GM10847 (cell line): ENCODE measurements around the gene CSE1L.

Source experiments
- POLR2A ChIP-seq: IDR thresholded peaks from 2 replicates; pipeline ENCODE4 v1.6.1; 2011; ENCODE audit not compliant: insufficient read length; ENCODE audit errors: extremely low read depth

The CSE1L gene

DNA sequence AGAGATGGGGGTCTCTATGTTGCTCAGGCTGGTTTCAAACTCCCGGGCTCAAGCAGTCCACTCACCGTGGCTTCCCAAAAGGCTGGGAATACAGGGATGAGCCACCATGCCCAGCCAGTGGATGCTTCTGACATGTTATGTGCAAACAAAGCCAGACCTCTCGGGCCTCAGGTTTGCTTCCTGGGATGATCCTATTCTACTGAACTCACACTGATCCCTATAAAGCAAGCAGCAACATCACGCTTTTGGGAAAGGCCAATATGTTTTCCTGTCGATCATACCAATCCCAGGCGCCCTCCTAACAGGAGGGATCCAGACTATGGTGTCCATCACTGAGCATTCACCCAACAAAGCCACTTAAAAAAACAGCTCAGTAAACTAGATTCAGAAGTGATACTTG, 60.2 kb downstream of the CSE1L start:
- no peak for TF ChIP-seq POLR2A

DNA sequence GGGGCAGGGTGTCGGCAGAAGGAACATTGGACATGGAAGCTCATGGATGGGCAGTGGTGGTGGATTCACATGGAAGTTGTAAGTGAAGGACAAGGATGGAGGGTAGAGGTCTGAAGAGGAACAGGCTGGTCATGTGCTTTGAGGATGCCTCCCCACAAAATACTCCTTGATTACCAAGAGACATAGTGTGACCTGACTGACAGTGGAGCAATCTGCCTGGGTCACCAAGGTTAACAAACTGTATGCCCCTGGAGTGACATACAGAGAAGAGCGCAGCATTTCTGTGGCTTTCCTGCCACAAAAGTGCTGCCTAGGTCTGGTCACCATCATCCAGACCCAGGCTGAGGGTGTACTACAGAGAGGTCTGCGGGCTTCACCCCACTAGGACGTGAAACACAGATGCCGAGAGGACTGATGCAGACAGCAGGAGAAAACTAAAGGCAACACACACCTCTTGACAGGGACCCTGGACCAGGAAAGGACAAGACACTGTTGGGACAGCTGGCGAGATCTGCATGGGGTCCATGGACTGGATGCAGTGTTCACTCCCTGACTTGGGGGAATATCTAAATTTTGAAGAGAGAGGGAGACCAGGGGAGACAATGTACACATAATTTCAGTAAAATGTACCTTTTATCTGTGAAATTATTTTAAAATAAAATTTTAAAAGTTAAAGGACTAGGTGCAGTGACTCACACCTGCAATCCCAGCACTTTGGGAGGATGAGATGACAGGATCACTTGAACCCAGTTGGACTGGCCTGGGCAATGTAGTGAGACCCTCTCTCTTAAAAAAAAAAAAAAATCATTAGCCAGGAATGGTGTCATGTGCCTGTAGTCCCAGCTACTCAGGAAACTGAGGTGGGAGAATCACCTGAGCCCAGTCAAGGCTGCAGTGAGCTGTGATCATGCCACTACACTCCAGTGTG, 64.9 kb downstream of the CSE1L start:
- TF ChIP-seq POLR2A = no peak

DNA sequence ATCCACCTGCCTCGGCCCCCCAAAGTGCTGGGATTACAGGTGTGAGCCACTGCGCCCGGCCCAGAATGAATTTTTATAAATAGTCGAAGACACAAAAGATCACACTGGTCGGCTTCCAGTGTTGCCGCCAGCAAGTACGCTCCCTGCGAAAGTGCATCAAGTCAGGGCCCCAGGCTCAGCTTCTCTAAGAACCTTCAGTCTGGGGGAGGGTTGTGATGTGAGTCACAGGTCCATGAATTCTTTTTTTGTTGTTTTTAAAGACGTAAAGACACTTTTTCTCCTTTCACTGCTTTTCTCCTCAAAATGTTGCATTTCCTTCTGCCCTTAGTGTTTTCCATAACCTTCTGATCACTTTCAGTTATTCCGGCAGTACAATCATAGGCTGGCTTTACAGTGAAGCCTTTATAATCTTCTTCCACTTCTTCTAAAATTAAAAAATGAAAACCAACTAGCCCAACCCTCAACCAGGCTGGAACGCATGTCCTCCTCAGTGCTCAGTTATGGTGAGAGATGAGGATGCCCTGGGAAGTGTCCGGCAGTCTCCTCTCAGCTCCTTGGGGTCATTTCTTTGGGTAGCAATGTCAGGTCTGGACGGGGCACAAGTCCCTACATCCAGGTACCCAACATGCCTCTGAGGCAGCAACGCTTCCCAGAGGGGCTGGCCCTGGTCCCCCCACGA, 66.6 kb downstream of the CSE1L start:
- TF ChIP-seq POLR2A = no peak

DNA sequence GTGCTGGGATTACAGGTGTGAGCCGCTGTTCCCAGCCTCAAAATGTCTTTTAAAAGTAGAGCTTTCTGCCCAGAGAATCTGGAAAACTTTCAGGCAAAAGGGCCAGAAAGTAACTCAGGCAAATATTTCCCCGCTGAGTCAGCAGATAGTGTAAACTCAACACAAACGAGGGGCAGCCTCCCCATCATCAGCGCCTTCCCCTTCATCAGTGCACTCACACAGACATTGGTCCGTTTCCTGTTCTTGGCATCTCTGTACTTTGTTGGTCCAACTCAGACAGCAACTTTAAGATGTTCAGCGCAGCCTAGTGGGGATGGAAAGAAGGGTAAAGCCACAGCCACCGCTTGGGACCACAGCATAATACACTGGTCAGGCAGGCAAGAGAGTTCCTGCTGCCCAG, 69.5 kb downstream of the CSE1L start:
- TF ChIP-seq POLR2A = no peak

DNA sequence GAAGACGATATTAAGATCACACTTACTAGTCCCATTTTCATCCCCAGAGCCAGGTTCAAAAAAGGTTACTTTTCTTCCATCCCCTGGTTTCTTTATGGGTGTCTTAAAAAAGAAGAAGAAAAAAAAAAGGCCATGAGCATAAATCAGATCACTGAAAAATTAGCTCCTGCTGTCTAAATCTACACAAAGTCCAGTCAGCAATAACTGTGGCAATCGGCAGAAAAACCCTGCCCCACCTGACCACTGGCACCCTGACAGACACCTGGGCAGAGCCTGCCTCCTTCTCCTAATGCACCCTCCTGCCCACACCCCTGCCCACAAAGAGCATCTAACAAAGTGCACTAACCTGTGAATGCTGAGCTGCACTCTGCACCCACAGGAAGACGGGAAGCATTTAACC, 72.2 kb downstream of the CSE1L start:
- no peak for TF ChIP-seq POLR2A

DNA sequence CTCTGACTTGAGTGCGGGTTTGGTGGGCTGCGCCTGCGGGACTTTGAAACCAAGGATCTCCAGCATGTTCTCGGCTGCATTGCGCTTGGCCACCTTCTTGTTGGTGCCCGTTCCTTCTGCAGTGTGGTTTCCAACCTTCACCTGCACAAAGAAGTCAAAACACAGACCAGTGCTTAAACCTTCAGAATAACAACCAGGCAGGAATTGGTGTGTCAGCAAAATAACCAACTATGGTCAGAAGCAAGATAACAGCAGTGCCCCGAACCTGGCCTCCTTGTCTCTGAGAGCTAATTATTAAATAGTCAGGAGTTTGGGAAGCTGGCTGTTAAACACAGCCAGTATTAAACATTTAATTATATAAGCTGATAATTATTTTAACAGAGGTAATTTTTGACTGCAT, 73.9 kb downstream of the CSE1L start:
- no peak for TF ChIP-seq POLR2A

DNA sequence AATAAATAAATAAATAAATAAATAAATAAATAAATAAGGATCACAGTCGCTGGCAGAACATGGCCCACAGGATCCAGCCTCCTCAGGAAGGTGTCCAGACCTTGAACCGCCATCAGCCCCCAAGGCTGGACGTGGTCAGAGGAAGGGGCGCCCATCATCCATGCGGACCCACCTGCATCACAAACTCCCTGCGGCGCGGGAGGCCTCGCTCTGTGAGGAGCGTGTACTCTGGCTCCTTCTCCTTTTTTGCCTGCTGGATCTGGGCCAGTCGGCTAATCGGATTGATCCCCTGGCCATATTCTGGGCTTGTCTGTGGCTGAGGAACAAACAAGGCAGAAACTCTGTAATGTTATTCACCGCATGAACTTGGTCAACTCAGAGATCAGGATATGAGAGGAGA, 76.8 kb downstream of the CSE1L start:
- no peak for TF ChIP-seq POLR2A

DNA sequence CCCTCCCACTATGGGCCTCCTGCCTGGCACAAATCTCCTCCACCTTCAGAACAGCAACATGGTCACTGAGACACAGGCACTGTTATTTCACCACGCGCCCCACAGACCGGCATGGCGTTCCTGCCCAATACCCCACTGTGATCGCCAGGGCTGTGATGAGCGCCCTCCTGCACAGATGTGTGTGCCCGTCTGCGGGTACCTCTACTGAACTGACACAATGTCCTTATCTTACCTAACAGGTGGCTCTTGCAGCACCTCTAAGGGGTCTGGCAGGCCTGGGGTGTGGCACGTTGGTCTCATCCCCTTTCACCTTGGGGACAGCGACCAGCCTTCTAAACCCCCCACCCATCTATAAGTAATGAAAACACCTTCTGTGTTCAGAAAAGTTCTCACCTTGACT, 77.9 kb downstream of the CSE1L start:
- no peak for TF ChIP-seq POLR2A

DNA sequence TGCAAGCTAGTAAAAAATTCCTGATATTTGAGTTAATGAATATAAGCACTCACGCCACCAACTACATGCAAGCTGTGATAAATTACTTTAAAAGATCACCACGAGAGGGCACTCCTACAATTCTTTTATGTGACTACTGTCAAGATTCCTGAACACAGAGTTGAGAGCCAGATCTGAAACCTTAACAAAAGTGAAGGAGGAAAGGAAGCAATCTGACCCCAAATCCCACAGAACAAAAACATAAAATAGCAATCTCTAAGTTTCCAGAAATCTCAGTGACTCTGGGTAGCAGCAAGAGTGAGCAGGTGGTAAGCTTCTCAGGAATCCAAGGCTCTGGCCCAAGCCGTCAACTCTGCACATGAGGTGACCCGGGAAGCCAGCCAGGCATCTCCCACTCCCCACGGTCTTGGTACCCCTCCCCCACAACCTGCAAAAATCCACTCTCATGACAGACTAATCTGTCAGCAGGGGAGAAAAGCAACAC, 86.9 kb downstream of the CSE1L start:
- TF ChIP-seq POLR2A = no peak

DNA sequence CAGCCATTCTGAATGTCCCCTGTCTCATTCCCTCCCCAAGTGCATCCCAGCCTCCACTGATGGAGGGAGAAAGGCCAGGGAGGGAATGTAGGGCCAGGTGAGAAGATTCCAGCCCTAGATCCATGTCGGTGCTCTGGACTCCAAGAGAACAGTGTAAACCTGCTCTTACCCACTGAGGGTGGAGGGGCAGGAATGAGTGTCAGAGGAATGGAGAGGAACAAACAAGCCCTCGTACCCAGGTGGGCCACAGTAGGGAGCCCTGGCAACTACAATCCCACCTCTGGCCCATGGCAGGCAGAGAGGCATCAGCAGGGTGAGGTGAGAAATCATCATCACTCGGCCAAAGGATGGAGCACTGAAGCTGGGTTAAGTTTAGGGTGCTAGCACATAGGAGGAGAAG, 87.5 kb downstream of the CSE1L start:
- TF ChIP-seq POLR2A = no peak

DNA sequence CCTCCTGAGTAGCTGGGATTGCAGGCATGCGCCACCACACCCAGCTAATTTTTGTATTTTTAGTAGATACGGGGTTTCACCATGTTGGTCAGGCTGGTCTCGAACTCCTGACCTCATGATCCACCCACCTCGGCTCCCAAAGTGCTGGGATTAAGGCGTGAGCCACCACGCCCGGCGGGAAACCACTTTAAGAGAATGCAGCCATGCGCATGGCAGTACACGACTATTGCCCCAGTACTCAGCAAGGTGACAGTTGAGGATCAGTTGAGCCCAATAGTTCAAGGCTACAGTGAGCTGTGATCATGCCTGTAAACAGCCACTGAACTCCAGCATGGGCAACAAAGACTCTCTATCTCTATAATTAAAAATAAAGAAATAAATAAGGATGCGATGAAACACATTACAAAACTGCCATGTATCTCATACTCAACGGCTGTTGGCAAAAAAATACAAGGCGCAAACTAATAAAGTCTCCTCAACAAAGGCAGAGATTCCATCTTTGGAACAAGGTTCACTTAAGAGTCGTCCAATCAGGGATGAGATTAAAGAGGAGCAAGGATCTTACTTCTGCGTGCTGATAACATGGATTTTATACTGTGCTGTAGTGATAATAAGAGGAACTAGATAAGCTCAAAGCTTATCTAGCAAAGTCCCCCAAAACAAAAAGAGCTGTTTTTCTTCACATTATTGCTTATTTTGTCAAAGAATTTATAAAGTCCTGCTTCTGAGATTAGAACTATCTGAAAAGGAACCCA, 90.9 kb downstream of the CSE1L start:
- TF ChIP-seq POLR2A = no peak

DNA sequence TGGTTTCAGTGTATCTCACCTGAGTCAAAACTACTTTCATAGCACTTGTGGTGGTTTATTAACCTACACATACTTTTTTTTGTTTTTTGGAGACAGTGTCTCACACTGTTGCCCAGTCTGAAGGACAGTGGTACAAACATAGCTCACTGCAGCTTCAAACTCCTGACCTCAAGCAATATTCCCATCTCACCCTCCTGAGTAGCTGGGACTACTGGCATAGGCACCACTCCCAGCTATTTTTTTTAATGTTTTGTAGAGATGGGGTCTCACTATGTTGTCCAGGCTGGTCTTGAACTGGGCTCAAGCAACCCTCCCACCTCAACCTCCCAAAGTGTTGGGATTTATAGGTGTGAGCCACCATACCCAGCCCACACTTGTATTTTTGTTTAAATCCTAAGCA, 92.3 kb downstream of the CSE1L start:
- no peak for TF ChIP-seq POLR2A

DNA sequence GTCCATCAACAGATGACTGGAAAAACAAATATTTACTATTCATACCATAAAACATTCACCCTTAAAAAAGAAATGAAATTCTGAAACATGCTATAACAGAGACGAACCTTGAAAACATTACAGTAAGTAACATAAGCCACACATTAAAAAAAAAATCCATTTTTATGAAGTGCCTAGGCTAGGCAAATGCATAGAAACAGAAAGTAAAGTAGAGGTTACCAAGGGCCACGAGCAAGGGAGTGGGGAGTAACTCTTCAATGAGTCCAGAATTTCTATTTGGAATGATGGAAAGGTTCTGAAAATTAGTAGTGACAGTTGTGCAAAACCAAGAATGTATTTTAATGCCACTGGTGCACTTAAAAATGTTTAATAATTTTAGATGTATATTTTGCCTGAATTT, 94.3 kb downstream of the CSE1L start:
- no peak for TF ChIP-seq POLR2A

DNA sequence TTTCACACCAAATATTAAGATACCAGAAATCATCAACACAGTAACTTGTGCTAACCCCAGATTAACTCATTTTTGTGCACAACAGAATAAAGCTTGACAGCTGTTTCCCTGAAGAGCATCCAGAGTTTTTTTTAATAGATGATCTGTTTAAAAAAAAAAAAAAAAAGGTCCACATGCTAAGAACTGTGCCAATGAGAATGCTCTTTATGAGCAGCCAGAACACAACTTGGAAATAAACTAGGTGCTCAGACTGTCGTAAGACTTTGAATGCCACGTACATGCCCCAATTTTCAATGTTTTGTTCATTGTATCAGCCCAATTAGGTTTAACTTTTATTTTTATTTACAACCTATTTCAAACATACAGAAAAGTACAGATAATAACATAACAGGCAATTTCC, 94.7 kb downstream of the CSE1L start:
- TF ChIP-seq POLR2A = no peak
